Memory B cell (primary cell): ENCODE measurements around the gene CDH13.

ENCODE experiments used
- ATAC-seq: fragments of 150-1000 bp; cut with Tn5 transposase; 2 replicates; pipeline ENCODE4 v1.10.0; 2021; ENCODE audit warnings: low read depth, mild to moderate bottlenecking, moderate library complexity
- DNase-seq, 2 donors: peaks; one replicate each; pipeline ENCODE4 v3.0.0; 2022; ENCODE audit warnings: low spot score in 2 of 2
- H3K27ac Mint-ChIP-seq: one replicate; pipeline ENCODE4 v1.8.0; 2022; ENCODE audit warnings: mild to moderate bottlenecking, moderate library complexity, mixed read lengths
- H3K27me3 Mint-ChIP-seq: one replicate; pipeline ENCODE4 v1.8.0; 2022; ENCODE audit warnings: mixed read lengths
- H3K36me3 Mint-ChIP-seq: one replicate; pipeline ENCODE4 v1.8.0; 2022; ENCODE audit warnings: mild to moderate bottlenecking, mixed read lengths
- H3K4me1 Mint-ChIP-seq: one replicate; pipeline ENCODE4 v1.8.0; 2022; ENCODE audit warnings: mixed read lengths
- H3K4me3 Mint-ChIP-seq: one replicate; pipeline ENCODE4 v1.8.0; 2022; ENCODE audit warnings: mild to moderate bottlenecking, moderate library complexity, mixed read lengths
- H3K9me3 Mint-ChIP-seq: one replicate; pipeline ENCODE4 v1.8.0; 2022; ENCODE audit warnings: mixed read lengths

Gene CDH13

GRCh38 chr16:82936941-82937551 lies 310.3 kb downstream of the CDH13 start:
- peaks cover 12% of the 10 kb centered on the region for H3K9me3 Mint-ChIP-seq
- H3K36me3 Mint-ChIP-seq: peaks cover 1% of the 10 kb centered on the region
- ATAC-seq (no peak), DNase-seq (no peak)
- no peak overlapping the region for H3K4me3 Mint-ChIP-seq
- peaks cover 8% of the 10 kb centered on the region for H3K27me3 Mint-ChIP-seq
- no peak overlapping the region for H3K27ac Mint-ChIP-seq
- peaks cover 3% of the 10 kb centered on the region for H3K4me1 Mint-ChIP-seq

- Mint-ChIP-seq H3K9me3 (peaks cover 9% of the 10 kb centered on the region), H3K4me3 (no peak overlapping the region), H3K27me3 (peaks cover 8% of the 10 kb centered on the region)
Measured at GRCh38 chr16:82937926-82938520, 311.3 kb downstream of the CDH13 start.

GRCh38 chr16:82943371-82943770 lies 316.6 kb downstream of the CDH13 start:
- Mint-ChIP-seq H3K27ac (no peak overlapping the region), H3K9me3 (no peaks in the 10 kb centered on the region), H3K4me3 (no peak overlapping the region), H3K27me3 (peaks cover 7% of the 10 kb centered on the region), H3K36me3 (no peaks in the 10 kb centered on the region), H3K4me1 (peaks cover 5% of the 10 kb centered on the region)
- ATAC-seq: no peak
- no peak for DNase-seq

More at GRCh38 chr16:82937926-82938520, 311.3 kb downstream of the CDH13 start:
- ATAC-seq (no peak), DNase-seq (no peak)
- peaks cover 3% of the 10 kb centered on the region for H3K4me1 Mint-ChIP-seq
- H3K36me3 Mint-ChIP-seq: peaks cover under 1% of the 10 kb centered on the region
- H3K27ac Mint-ChIP-seq: no peak overlapping the region

- no peak for ATAC-seq
- Mint-ChIP-seq H3K27me3 (peaks cover 7% of the 10 kb centered on the region), H3K4me1 (peaks cover 5% of the 10 kb centered on the region), H3K36me3 (no peaks in the 10 kb centered on the region), H3K4me3 (no peak overlapping the region), H3K9me3 (peaks cover 3% of the 10 kb centered on the region), H3K27ac (no peak overlapping the region)
- no peak for DNase-seq
Measured at GRCh38 chr16:82945420-82946101, 318.8 kb downstream of the CDH13 start.

GRCh38 chr16:82947698-82948097 lies 320.9 kb downstream of the CDH13 start:
- ATAC-seq (no peak), DNase-seq (no peak)
- Mint-ChIP-seq H3K36me3 (no peaks in the 10 kb centered on the region), H3K4me3 (no peak overlapping the region), H3K27me3 (peaks cover 1% of the 10 kb centered on the region), H3K9me3 (peaks cover 3% of the 10 kb centered on the region), H3K4me1 (peaks cover 5% of the 10 kb centered on the region), H3K27ac (no peak overlapping the region)

- Mint-ChIP-seq H3K27ac (no peak overlapping the region), H3K9me3 (peaks cover 3% of the 10 kb centered on the region), H3K4me1 (peaks cover 5% of the 10 kb centered on the region), H3K36me3 (no peaks in the 10 kb centered on the region), H3K4me3 (no peak overlapping the region), H3K27me3 (peaks cover 1% of the 10 kb centered on the region)
- ATAC-seq (no peak), DNase-seq (no peak)
Measured at GRCh38 chr16:82949016-82949415, 322.2 kb downstream of the CDH13 start.

- H3K27ac Mint-ChIP-seq: no peak overlapping the region
- no peaks in the 10 kb centered on the region for H3K4me1 Mint-ChIP-seq
- no peaks in the 10 kb centered on the region for H3K36me3 Mint-ChIP-seq
- H3K27me3 Mint-ChIP-seq: peaks cover 14% of the 10 kb centered on the region
- H3K9me3 Mint-ChIP-seq: peaks cover 3% of the 10 kb centered on the region
- ATAC-seq (no peak), DNase-seq (no peak)
- H3K4me3 Mint-ChIP-seq: no peak overlapping the region
Measured at GRCh38 chr16:82953517-82953916, 326.7 kb downstream of the CDH13 start.

- no peak for ATAC-seq
- Mint-ChIP-seq H3K9me3 (peaks cover 3% of the 10 kb centered on the region), H3K4me1 (no peaks in the 10 kb centered on the region), H3K36me3 (no peaks in the 10 kb centered on the region), H3K27me3 (peaks cover 16% of the 10 kb centered on the region), H3K27ac (no peak overlapping the region), H3K4me3 (no peak overlapping the region)
- DNase-seq: no peak
Measured at GRCh38 chr16:82954224-82954929, 327.6 kb downstream of the CDH13 start.

GRCh38 chr16:82955741-82956348 lies 329.1 kb downstream of the CDH13 start:
- no peaks in the 10 kb centered on the region for H3K4me1 Mint-ChIP-seq
- ATAC-seq (no peak), DNase-seq (no peak)
- H3K36me3 Mint-ChIP-seq: no peaks in the 10 kb centered on the region
- no peaks in the 10 kb centered on the region for H3K9me3 Mint-ChIP-seq
- no peak overlapping the region for H3K4me3 Mint-ChIP-seq
- H3K27me3 Mint-ChIP-seq: peaks cover 19% of the 10 kb centered on the region
- no peak overlapping the region for H3K27ac Mint-ChIP-seq

GRCh38 chr16:82957212-82957611 lies 330.4 kb downstream of the CDH13 start:
- Mint-ChIP-seq H3K36me3 (no peaks in the 10 kb centered on the region), H3K27ac (no peak overlapping the region), H3K4me1 (no peaks in the 10 kb centered on the region), H3K9me3 (no peaks in the 10 kb centered on the region), H3K4me3 (no peak overlapping the region), H3K27me3 (peaks cover 19% of the 10 kb centered on the region)
- ATAC-seq (no peak), DNase-seq (no peak)

- H3K27ac Mint-ChIP-seq: no peak overlapping the region
- peaks cover 24% of the 10 kb centered on the region for H3K27me3 Mint-ChIP-seq
Measured at GRCh38 chr16:82960918-82961317, 334.1 kb downstream of the CDH13 start.

GRCh38 chr16:82963653-82964052 lies 336.9 kb downstream of the CDH13 start:
- ATAC-seq (no peak), DNase-seq (no peak)
- Mint-ChIP-seq H3K9me3 (peaks cover 2% of the 10 kb centered on the region), H3K27me3 (peaks cover 12% of the 10 kb centered on the region), H3K36me3 (peaks cover 2% of the 10 kb centered on the region), H3K4me3 (no peak overlapping the region), H3K4me1 (no peaks in the 10 kb centered on the region), H3K27ac (no peak overlapping the region)

More at GRCh38 chr16:82960918-82961317, 334.1 kb downstream of the CDH13 start:
- no peak for DNase-seq
- Mint-ChIP-seq H3K4me1 (no peaks in the 10 kb centered on the region), H3K36me3 (peaks cover 2% of the 10 kb centered on the region), H3K4me3 (no peak overlapping the region), H3K9me3 (peaks cover 2% of the 10 kb centered on the region)
- no peak for ATAC-seq

GRCh38 chr16:82965808-82966207 lies 339.0 kb downstream of the CDH13 start:
- Mint-ChIP-seq H3K27me3 (peaks cover 8% of the 10 kb centered on the region), H3K36me3 (peaks cover 2% of the 10 kb centered on the region), H3K27ac (no peak overlapping the region), H3K4me3 (no peak overlapping the region), H3K4me1 (no peaks in the 10 kb centered on the region), H3K9me3 (peaks cover 2% of the 10 kb centered on the region)
- no peak for ATAC-seq
- DNase-seq: no peak

- peaks cover 4% of the 10 kb centered on the region for H3K9me3 Mint-ChIP-seq
- ATAC-seq: no peak
- peaks cover 2% of the 10 kb centered on the region for H3K36me3 Mint-ChIP-seq
- no peaks in the 10 kb centered on the region for H3K4me1 Mint-ChIP-seq
- no peak for DNase-seq
- peaks cover 6% of the 10 kb centered on the region for H3K27me3 Mint-ChIP-seq
- H3K4me3 Mint-ChIP-seq: no peak overlapping the region
- no peak overlapping the region for H3K27ac Mint-ChIP-seq
Measured at GRCh38 chr16:82967424-82967823, 340.7 kb downstream of the CDH13 start.
